HCT116 (cell line): ENCODE measurements around the gene CCDC3. TPM values are rescaled to one million over a fixed set of nuclear protein-coding genes. Genes with fewer than 3 reads are reported as not detected.

Experiments
- ATAC-seq: fragments of 200-7000 bp; cut with Tn5 transposase; 2 replicates; pipeline ENCODE4 v1.9.1; 2020; ENCODE audit warnings: mild to moderate bottlenecking, moderate library complexity
- BruUV-seq: library from RNA; stranded (reverse); fragments of 400-500 nt; replicated peaks from 2 replicates; lab custom pipeline; 2021; lab: Mats Ljungman, UMichigan
- CTCF ChIA-PET: fragments of 300-600 bp; sonication (Branson Sonifier 250); formaldehyde crosslinking; loops from one replicate; lab custom pipeline; 2021; ENCODE audit warnings: antibody characterized with exemption; lab: Charles Lee
- POLR2A ChIA-PET: fragments of 300-600, 350-600 bp; sonication (Branson Sonifier 250); formaldehyde crosslinking; loops from one replicate; lab custom pipeline; 2021; ENCODE audit warnings: antibody characterized with exemption; lab: Charles Lee
- RAD21 ChIA-PET, 2 experiments: fragments of 300-600 bp; sonication (Branson Sonifier 250); formaldehyde crosslinking; loops; one replicate each; lab custom pipeline; 2023; ENCODE audit warnings: low total read pairs in 2 of 2; ENCODE audit not compliant: uncharacterized antibody in 2 of 2, unreplicated experiment in 2 of 2, low non-redundant PET in 1 of 2; lab: Charles Lee
- DNase-seq: peaks from one replicate; pipeline ENCODE4 v3.0.0-alpha.2; 2010; ENCODE audit warnings: low read depth, low spot score
- H2AFZ ChIP-seq: fragments of 200-600 bp; shearing (Covaris generic), sonication (generic); 2 replicates; pipeline ENCODE4 v1.6.1; 2017; ENCODE audit warnings: low read depth, mixed run types, mixed read lengths, antibody characterized with exemption, low read length; ENCODE audit not compliant: poor library complexity, severe bottlenecking
- H3K27ac ChIP-seq: 2 replicates; pipeline ENCODE4 v1.5.1; 2012; ENCODE audit warnings: low read depth, low read length
- H3K27me3 ChIP-seq: fragments of 200-600 bp; sonication (generic); 2 replicates; pipeline ENCODE4 v1.6.1; 2016; ENCODE audit warnings: mixed run types, low read length, mixed read lengths; ENCODE audit not compliant: insufficient read depth
- H3K36me3 ChIP-seq, 2 experiments: fragments of 200-500 bp in 1 of 2; fragments of 200-600 bp in 1 of 2; sonication (Bioruptor generic) in 1 of 2; sonication (generic) in 1 of 2; 2 replicates each; pipeline versions ENCODE4 v1.5.1 to v1.6.1; 2014 to 2016; ENCODE audit warnings: low read length in 2 of 2, inconsistent platforms in 1 of 2, mixed read lengths in 1 of 2, mixed run types in 1 of 2; ENCODE audit not compliant: insufficient read depth in 2 of 2, control insufficient read depth in 1 of 2
- H3K4me1 ChIP-seq, 2 experiments: fragments of 200-600 bp in 1 of 2; sonication (generic) in 1 of 2; 2 replicates each; pipeline versions ENCODE4 v1.5.1 to v1.6.1; 2012 to 2017; ENCODE audit warnings: low read length in 2 of 2, inconsistent platforms in 1 of 2, mild to moderate bottlenecking in 1 of 2, mixed read lengths in 1 of 2, mixed run types in 1 of 2, moderate library complexity in 1 of 2; ENCODE audit not compliant: insufficient read depth in 2 of 2, control insufficient read depth in 1 of 2
- H3K4me2 ChIP-seq: fragments of 200-600 bp; sonication (generic); 2 replicates; pipeline ENCODE4 v1.6.1; 2017; ENCODE audit warnings: mixed run types, low read length, mixed read lengths
- H3K4me3 ChIP-seq, 2 experiments: fragments of 200-600 bp in 1 of 2; sonication (generic) in 1 of 2; replicated peaks in 1 of 2; 2 replicates each; pipeline ENCODE4 v1.5.1; 2011 to 2016; ENCODE audit warnings: low read length in 2 of 2, control low read depth in 1 of 2, low read depth in 1 of 2, mild to moderate bottlenecking in 1 of 2, mixed read lengths in 1 of 2, mixed run types in 1 of 2
- H3K79me2 ChIP-seq: fragments of 200-600 bp; sonication (generic); 2 replicates; pipeline ENCODE4 v1.6.1; 2017; ENCODE audit warnings: mild to moderate bottlenecking, mixed run types, low read length, moderate library complexity, mixed read lengths; ENCODE audit not compliant: insufficient read depth
- H3K9ac ChIP-seq: fragments of 200-600 bp; sonication (generic); 2 replicates; pipeline ENCODE4 v1.6.1; 2016; ENCODE audit warnings: low read length, mixed read lengths
- H3K9me2 ChIP-seq: fragments of 200-600 bp; sonication (generic), shearing (Covaris generic); 2 replicates; pipeline ENCODE4 v1.6.1; 2017; ENCODE audit warnings: mixed run types, mild to moderate bottlenecking, moderate library complexity; ENCODE audit not compliant: insufficient read depth
- H3K9me3 ChIP-seq, 2 experiments: fragments of 200-500 bp in 1 of 2; fragments of 200-600 bp in 1 of 2; sonication (Bioruptor generic) in 1 of 2; sonication (generic) in 1 of 2; 2 replicates each; pipeline ENCODE4 v1.6.1; 2014 to 2017; ENCODE audit warnings: low read length in 2 of 2, mixed read lengths in 2 of 2, inconsistent platforms in 1 of 2, low read depth in 1 of 2, mild to moderate bottlenecking in 1 of 2, mixed run types in 1 of 2, moderate library complexity in 1 of 2; ENCODE audit not compliant: control insufficient read depth in 1 of 2, insufficient read depth in 1 of 2
- H4K20me1 ChIP-seq: fragments of 200-600 bp; sonication (generic), shearing (Covaris generic); 2 replicates; pipeline ENCODE4 v1.6.1; 2017; ENCODE audit warnings: mixed run types, mild to moderate bottlenecking, moderate library complexity; ENCODE audit not compliant: insufficient read depth
- CEBPB ChIP-seq: IDR thresholded peaks from 2 replicates; pipeline ENCODE4 v1.6.1; 2012; ENCODE audit warnings: low read depth
- EGR1 ChIP-seq: IDR thresholded peaks from 2 replicates; pipeline ENCODE4 v1.6.1; 2012; ENCODE audit warnings: low read depth
- FOSL1 ChIP-seq: IDR thresholded peaks from 2 replicates; pipeline ENCODE4 v1.6.1; 2012; ENCODE audit warnings: low read depth
- SP1 ChIP-seq: IDR thresholded peaks from 2 replicates; pipeline ENCODE4 v1.6.1; 2012; ENCODE audit warnings: low read depth
- SRF ChIP-seq: IDR thresholded peaks from 2 replicates; pipeline ENCODE4 v1.6.1; 2012; ENCODE audit warnings: low read depth
- YY1 ChIP-seq: IDR thresholded peaks from 2 replicates; pipeline ENCODE4 v1.6.1; 2011; ENCODE audit warnings: low read length, low read depth, moderate library complexity, mild to moderate bottlenecking; ENCODE audit not compliant: insufficient replicate concordance; ENCODE audit errors: extremely low read depth
- ZNF274 ChIP-seq: fragments of 200-500 bp; sonication (Bioruptor generic); IDR thresholded peaks from 2 replicates; pipeline ENCODE4 v1.6.1; 2014; ENCODE audit warnings: mild to moderate bottlenecking, low read depth, low read length, inconsistent platforms
- intact Hi-C: fragments of 100-400 bp; cut with micrococcal nuclease; formaldehyde crosslinking; loops from 2 replicates; pipeline ENCODE4 v1.10.0; 2022
- total RNA-seq: library from RNA; stranded (reverse); gene quantifications from one replicate; pipeline ENCODE4 v1.2.1, GENCODE V29; 2021; ENCODE audit not compliant: unreplicated experiment
- TF ChIP-seq, protein P1 (sequence below): IDR thresholded peaks from 2 replicates; pipeline ENCODE4 v1.6.1; 2012
- TF ChIP-seq, protein P2 (sequence below), 3 experiments: fragments of 200-600 bp in 1 of 3; sonication (generic) in 1 of 3; IDR thresholded peaks in 2 of 3; conservative IDR thresholded peaks in 1 of 3; 2 replicates each; pipeline ENCODE4 v1.5.1; 2012 to 2017; ENCODE audit warnings: low read depth in 2 of 3, low read length in 2 of 3, antibody characterized with exemption in 1 of 3, borderline replicate concordance in 1 of 3, control low read depth in 1 of 3, mild to moderate bottlenecking in 1 of 3, mixed read lengths in 1 of 3, mixed run types in 1 of 3, moderate library complexity in 1 of 3; ENCODE audit not compliant: insufficient read depth in 1 of 3

Gene CCDC3
- total RNA-seq, 1 experiment from 2014 or later = 10.5 TPM

DNA sequence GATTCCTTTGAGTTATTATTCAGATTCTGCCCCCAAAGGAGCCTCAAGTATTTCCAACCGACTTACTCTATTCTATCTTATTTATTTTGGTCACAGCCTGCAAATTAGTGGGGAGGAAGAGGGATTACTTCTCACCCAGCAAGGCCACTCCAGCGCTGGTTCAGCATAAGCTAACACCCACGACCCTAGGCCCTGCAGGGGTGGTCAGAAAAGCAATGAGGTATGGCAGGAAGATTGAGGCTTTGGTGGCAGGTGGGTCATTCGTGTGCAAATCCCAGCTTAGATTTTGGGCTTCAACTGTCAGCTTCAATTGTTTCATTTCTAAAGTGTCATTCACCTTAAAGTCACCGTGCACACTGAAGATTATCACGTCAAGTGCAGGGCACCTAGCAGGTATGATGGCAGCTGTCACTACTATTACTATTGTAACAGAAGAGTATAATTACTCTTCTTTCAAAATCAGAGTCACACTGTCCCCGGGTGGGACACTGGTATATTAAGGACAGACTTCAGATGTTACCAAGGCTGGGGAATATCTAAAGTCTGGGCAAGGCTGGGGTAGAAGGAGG is 49.7 kb upstream of the CCDC3 start:
- BruUV-seq = no TSS peak
- Histone ChIP-seq H3K27ac (no peak overlapping the region), H3K9ac (no peak overlapping the region), H3K4me1 (no peaks in the 10 kb centered on the region), H3K36me3 (no peaks in the 10 kb centered on the region), H3K4me3 (no peak overlapping the region), H3K4me2 (no peak overlapping the region), H3K27me3 (no peaks in the 10 kb centered on the region), H3K9me2 (no peaks in the 10 kb centered on the region), H2AFZ (no peak overlapping the region), H3K9me3 (no peaks in the 10 kb centered on the region), H4K20me1 (no peaks in the 10 kb centered on the region), H3K79me2 (no peaks in the 10 kb centered on the region)
- ChIA-PET CTCF (no interaction called here), RAD21 (no interaction called here), POLR2A (no interaction called here)
- intact Hi-C loops = no loop called here
- ATAC-seq (no peak), DNase-seq (no peak)
- TF ChIP-seq, protein P1, sequence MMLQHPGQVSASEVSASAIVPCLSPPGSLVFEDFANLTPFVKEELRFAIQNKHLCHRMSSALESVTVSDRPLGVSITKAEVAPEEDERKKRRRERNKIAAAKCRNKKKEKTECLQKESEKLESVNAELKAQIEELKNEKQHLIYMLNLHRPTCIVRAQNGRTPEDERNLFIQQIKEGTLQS = no peak
- TF ChIP-seq ZNF274 (no peak), YY1 (no peak), SRF (no peak)
- TF ChIP-seq, protein P2, sequence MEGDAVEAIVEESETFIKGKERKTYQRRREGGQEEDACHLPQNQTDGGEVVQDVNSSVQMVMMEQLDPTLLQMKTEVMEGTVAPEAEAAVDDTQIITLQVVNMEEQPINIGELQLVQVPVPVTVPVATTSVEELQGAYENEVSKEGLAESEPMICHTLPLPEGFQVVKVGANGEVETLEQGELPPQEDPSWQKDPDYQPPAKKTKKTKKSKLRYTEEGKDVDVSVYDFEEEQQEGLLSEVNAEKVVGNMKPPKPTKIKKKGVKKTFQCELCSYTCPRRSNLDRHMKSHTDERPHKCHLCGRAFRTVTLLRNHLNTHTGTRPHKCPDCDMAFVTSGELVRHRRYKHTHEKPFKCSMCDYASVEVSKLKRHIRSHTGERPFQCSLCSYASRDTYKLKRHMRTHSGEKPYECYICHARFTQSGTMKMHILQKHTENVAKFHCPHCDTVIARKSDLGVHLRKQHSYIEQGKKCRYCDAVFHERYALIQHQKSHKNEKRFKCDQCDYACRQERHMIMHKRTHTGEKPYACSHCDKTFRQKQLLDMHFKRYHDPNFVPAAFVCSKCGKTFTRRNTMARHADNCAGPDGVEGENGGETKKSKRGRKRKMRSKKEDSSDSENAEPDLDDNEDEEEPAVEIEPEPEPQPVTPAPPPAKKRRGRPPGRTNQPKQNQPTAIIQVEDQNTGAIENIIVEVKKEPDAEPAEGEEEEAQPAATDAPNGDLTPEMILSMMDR (IDR thresholded peaks at IDR 0.05 in 2 of 3, conservative IDR thresholded peaks at IDR 0.05 in 1 of 3; ENCODE audit: borderline replicate concordance in 1 of 3, insufficient read depth in 1 of 3, low read depth in 2 of 3, low read length in 2 of 3) = no peak

DNA sequence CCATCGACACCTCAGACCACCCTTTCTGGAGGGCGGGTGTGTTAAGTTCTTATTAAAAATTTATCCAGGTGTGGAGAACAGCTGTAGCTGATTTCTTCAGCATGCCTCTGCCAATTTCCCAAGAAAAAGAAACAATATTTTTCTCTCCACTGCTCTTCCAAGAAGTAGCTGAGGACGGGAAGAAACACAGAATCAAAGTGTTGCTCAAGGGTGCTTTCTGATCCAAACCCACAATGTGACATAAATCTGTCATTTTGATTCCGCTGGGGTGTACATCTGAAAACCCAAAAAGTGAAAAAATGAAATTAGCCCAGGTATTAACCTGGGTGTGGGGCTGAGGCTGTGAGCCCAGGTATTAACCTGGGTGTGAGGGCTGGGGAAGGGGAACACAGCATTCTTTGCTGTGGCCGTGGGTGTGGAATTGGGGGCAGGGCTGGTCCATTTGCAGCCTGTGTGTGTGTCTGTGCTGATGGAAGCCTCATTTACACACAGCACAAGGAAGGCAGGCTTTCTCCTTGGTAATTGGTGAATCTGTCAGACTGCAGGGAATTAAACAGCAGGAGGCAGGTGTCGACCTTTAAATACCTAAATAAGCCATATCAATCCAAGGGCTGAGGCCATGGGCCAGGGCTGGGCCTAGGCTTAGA is 48.4 kb upstream of the CCDC3 start:
- ATAC-seq = no peak
- H2AFZ ChIP-seq = no peak overlapping the region
- no peaks in the 10 kb centered on the region for H3K4me1 ChIP-seq
- BruUV-seq = no TSS peak
- no peak for DNase-seq
- no peak overlapping the region for H3K9ac ChIP-seq
- POLR2A ChIA-PET = no interaction called here
- RAD21 ChIA-PET = no interaction called here
- H3K4me3 ChIP-seq = no peak overlapping the region
- CTCF ChIA-PET = no interaction called here
- H3K27me3 ChIP-seq = no peaks in the 10 kb centered on the region
- H3K36me3 ChIP-seq = no peaks in the 10 kb centered on the region
- intact Hi-C loops = no loop called here
- H3K9me3 ChIP-seq = no peaks in the 10 kb centered on the region
- no peaks in the 10 kb centered on the region for H3K79me2 ChIP-seq
- no peak overlapping the region for H3K4me2 ChIP-seq
- no peaks in the 10 kb centered on the region for H4K20me1 ChIP-seq
- no peaks in the 10 kb centered on the region for H3K9me2 ChIP-seq
- no peak overlapping the region for H3K27ac ChIP-seq
- no peak for TF ChIP-seq CEBPB
- TF ChIP-seq FOSL1 = no peak
- no peak for TF ChIP-seq EGR1
- TF ChIP-seq SP1 = no peak
- TF ChIP-seq, protein P1 = no peak
- TF ChIP-seq, protein P2 (IDR thresholded peaks at IDR 0.05 in 2 of 3, conservative IDR thresholded peaks at IDR 0.05 in 1 of 3; ENCODE audit: borderline replicate concordance in 1 of 3, insufficient read depth in 1 of 3, low read depth in 2 of 3, low read length in 2 of 3) = no peak
